Common myeloid progenitor, CD34-positive (primary cell): ENCODE data around the gene AATK.
A peak's percentile ranks its signal among the peaks of the same experiment; 100 is the strongest.

Experiments used
- CTCF ChIA-PET: fragments of 350-600 bp; sonication (Branson Sonifier 250); formaldehyde crosslinking; loops from one replicate; lab custom pipeline; 2021; ENCODE audit warnings: antibody characterized with exemption; lab: Charles Lee
- POLR2A ChIA-PET: fragments of 350-600 bp; sonication (Branson Sonifier 250); formaldehyde crosslinking; loops from one replicate; lab custom pipeline; 2021; ENCODE audit warnings: antibody characterized with exemption; lab: Charles Lee
- DNase-seq, 3 donors: peaks; one replicate each; pipeline versions ENCODE4 v3.0.0 to v3.0.0-alpha.2; 2013
- H3K27ac ChIP-seq, 2 experiments: 1 replicate in 1 of 2; 2 replicates in 1 of 2; pipeline ENCODE4 v1.7.0; 2013; ENCODE audit warnings: inconsistent platforms in 2 of 2, low read length in 2 of 2, mild to moderate bottlenecking in 2 of 2, low read depth in 1 of 2, moderate library complexity in 1 of 2; ENCODE audit not compliant: severe bottlenecking in 2 of 2, insufficient read depth in 1 of 2, poor library complexity in 1 of 2
- H3K27me3 ChIP-seq, 5 experiments: replicated peaks in 2 of 5; 1 replicate in 3 of 5; 2 replicates in 2 of 5; pipeline versions ENCODE4 v1.6.1 to v1.7.0; 2013; ENCODE audit warnings: low read length in 4 of 5, mild to moderate bottlenecking in 2 of 5, moderate library complexity in 2 of 5, inconsistent platforms in 1 of 5; ENCODE audit not compliant: insufficient read depth in 5 of 5, control insufficient read depth in 4 of 5
- H3K36me3 ChIP-seq, 4 experiments: 1 replicate in 2 of 4; 2 replicates in 2 of 4; pipeline versions ENCODE4 v1.6.1 to v1.7.0; 2013; ENCODE audit warnings: low read length in 3 of 4, control low read depth in 1 of 4, mild to moderate bottlenecking in 1 of 4; ENCODE audit not compliant: control insufficient read depth in 4 of 4, insufficient read depth in 4 of 4
- H3K4me1 ChIP-seq, 4 experiments: 1 replicate in 3 of 4; 2 replicates in 1 of 4; pipeline versions ENCODE4 v1.6.1 to v1.7.1; 2013; ENCODE audit warnings: low read length in 3 of 4, mild to moderate bottlenecking in 3 of 4, control low read depth in 1 of 4, inconsistent platforms in 1 of 4, moderate library complexity in 1 of 4; ENCODE audit not compliant: control insufficient read depth in 4 of 4, insufficient read depth in 4 of 4; ENCODE audit errors: control extremely low read depth in 1 of 4
- H3K4me3 ChIP-seq, 7 experiments: 1 replicate in 4 of 7; 2 replicates in 3 of 7; pipeline versions ENCODE4 v1.5.1 to v1.7.0; 2013; ENCODE audit warnings: mild to moderate bottlenecking in 7 of 7, low read length in 6 of 7, moderate library complexity in 6 of 7, inconsistent platforms in 2 of 7, low read depth in 2 of 7, control low read depth in 1 of 7; ENCODE audit not compliant: insufficient read depth in 4 of 7, control insufficient read depth in 1 of 7; ENCODE audit errors: extremely low read depth in 1 of 7
- H3K9me3 ChIP-seq, 5 experiments: 1 replicate in 4 of 5; 2 replicates in 1 of 5; pipeline versions ENCODE4 v1.6.1 to v1.7.1; 2013; ENCODE audit warnings: low read length in 4 of 5, mild to moderate bottlenecking in 2 of 5, inconsistent platforms in 1 of 5, low read depth in 1 of 5, moderate library complexity in 1 of 5; ENCODE audit not compliant: control insufficient read depth in 4 of 5, insufficient read depth in 2 of 5; ENCODE audit errors: control extremely low read depth in 1 of 5
- WGBS: methylation state at CpG from one replicate; pipeline ENCODE4 v1.1.5; 2013; ENCODE audit not compliant: insufficient coverage; 5-methylcytosine and 5-hydroxymethylcytosine counted together

AATK gene

DNA sequence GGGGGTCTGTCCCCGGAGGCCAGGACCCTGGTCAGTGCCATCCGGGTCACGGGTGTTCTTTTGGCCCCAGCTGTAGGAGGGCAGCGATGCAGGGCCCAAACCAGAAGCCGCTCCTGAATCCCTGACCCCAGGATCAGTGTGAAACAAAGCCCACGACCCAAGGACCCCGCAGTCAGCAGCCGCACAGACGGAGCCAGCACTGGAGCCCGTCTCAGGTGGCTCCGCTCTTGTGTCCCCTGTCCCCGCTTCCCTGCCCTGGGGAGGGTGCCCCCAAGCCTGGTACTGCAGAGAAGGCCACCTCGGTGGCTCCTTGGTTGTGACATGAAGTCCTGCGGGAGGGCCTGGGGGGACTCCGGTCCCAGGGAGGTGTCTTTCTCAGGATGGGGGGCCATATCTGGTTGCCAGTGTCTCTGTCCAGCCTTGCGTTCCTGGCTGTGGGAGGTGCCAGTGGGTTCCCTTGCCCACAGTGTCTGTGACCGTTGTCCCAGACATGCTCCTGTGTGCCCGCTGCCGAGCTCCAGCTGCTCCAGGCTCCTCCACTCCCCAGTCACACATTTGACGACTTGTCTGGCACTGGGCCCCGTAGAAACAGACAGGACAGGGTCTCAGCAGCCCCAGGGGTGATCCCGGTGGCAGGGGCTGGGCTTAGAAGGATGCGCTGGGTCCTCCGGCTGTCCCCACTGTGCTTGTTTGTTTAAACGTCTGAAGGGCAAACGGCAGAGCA is 97.4 kb downstream of the AATK start:
- no peak for DNase-seq
- Histone ChIP-seq H3K4me3 (no peak overlapping the region), H3K27ac (no peak overlapping the region), H3K27me3 (no peaks in the 10 kb centered on the region), H3K4me1 (peaks cover 0 to 5% (median 0%) of the 10 kb centered on the region in 4 experiments), H3K9me3 (no peaks in the 10 kb centered on the region), H3K36me3 (no peaks in the 10 kb centered on the region)
- WGBS: 97% methylated on average over 22 of the region's 26 CpGs
- ChIA-PET CTCF (interaction anchor here (0.6 kb wide), 1 partner anchor 521 kb away, joined by 6 read pairs; no protein-coding TSS in a partner anchor), POLR2A (no interaction called here)

DNA sequence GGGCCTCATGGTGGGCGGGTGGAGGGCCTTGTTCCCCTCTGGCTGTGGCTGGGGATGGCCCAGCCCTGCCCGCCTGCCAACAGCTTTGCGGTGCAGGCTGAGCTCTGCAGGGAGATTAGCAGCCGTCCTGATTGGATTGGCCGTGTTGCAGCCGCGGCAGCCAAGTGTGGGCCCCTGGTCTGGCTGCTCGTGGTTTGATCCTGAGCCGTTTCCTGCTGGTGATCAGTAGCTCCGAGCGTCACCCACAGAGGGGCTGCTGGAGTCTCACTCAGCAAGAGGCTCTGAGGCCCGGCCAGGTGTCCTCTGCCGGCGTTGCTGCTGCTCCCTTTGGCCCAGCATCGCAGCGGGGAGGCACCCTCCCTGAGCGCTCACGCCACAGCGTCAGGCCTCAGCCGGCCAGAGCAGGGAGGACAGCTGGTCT is 98.6 kb downstream of the AATK start:
- peak in 1 of 3 donors; percentile 23 for DNase-seq
- 97% methylated on average over 18 of the region's 20 CpGs for WGBS
- H3K4me3 ChIP-seq: no peak overlapping the region
- ChIA-PET POLR2A (no interaction called here), CTCF (no interaction called here)
- no peaks in the 10 kb centered on the region for H3K9me3 ChIP-seq
- no peak overlapping the region for H3K27ac ChIP-seq
- no peaks in the 10 kb centered on the region for H3K36me3 ChIP-seq
- no peaks in the 10 kb centered on the region for H3K27me3 ChIP-seq
- H3K4me1 ChIP-seq: peaks cover 0 to 8% (median 0%) of the 10 kb centered on the region in 4 experiments
